HG03342 (cell line): ENCODE measurements around the gene B4GALT6.

Source experiments
- ATAC-seq: cut with Tn5 transposase; IDR thresholded peaks from one replicate; pipeline ENCODE4 v1.9.1; 2021; ENCODE audit warnings: mild to moderate bottlenecking, moderate library complexity; ENCODE audit not compliant: unreplicated experiment

B4GALT6 gene

GRCh38 chr18:31634331-31634713, 50.1 kb downstream of the B4GALT6 start:
- peak; percentile 93 for ATAC-seq

- peak; percentile 17 for ATAC-seq
These were observed 50.7 kb downstream of the B4GALT6 start for GRCh38 chr18:31633392-31634330.

GRCh38 chr18:31632356-31632755, 52.0 kb downstream of the B4GALT6 start:
- ATAC-seq, result no peak

GRCh38 chr18:31631526-31631925, 52.9 kb downstream of the B4GALT6 start:
- ATAC-seq, result no peak

- no peak for ATAC-seq
These were observed 53.8 kb downstream of the B4GALT6 start for GRCh38 chr18:31630549-31630948.

- ATAC-seq, result no peak
These were observed 58.0 kb downstream of the B4GALT6 start for GRCh38 chr18:31626409-31626808.

- ATAC-seq, result no peak
These were observed 59.3 kb downstream of the B4GALT6 start for GRCh38 chr18:31624892-31625640.

GRCh38 chr18:31619291-31619690, 65.1 kb downstream of the B4GALT6 start:
- no peak for ATAC-seq

- no peak for ATAC-seq
These were observed 65.6 kb downstream of the B4GALT6 start for GRCh38 chr18:31618801-31619200.

GRCh38 chr18:31617031-31617717, 67.2 kb downstream of the B4GALT6 start:
- ATAC-seq, result no peak

- no peak for ATAC-seq
These were observed 67.8 kb downstream of the B4GALT6 start for GRCh38 chr18:31616586-31616985.

- ATAC-seq, result no peak
These were observed 70.3 kb downstream of the B4GALT6 start for GRCh38 chr18:31614044-31614443.

GRCh38 chr18:31612124-31612523, 72.3 kb downstream of the B4GALT6 start:
- no peak for ATAC-seq

- ATAC-seq, result no peak
These were observed 72.9 kb downstream of the B4GALT6 start for GRCh38 chr18:31611511-31611910.

GRCh38 chr18:31610286-31611205, 73.8 kb downstream of the B4GALT6 start:
- ATAC-seq, result no peak

- no peak for ATAC-seq
These were observed 74.5 kb downstream of the B4GALT6 start for GRCh38 chr18:31609886-31610285.

GRCh38 chr18:31607384-31607783, 77.0 kb downstream of the B4GALT6 start:
- no peak for ATAC-seq

- ATAC-seq, result no peak
These were observed 78.1 kb downstream of the B4GALT6 start for GRCh38 chr18:31606265-31606664.

GRCh38 chr18:31603315-31603714, 81.1 kb downstream of the B4GALT6 start:
- no peak for ATAC-seq
